ELF-1 (cell line): Measurements from ENCODE around the gene NOSTRIN.
"Not testable (repeated sequence)": the region's sequence is repeated elsewhere in the genome, so short reads cannot be mapped to it uniquely, and the experiment has no call there.

ENCODE experiments used
- DNase-seq: peaks from one replicate; pipeline ENCODE4 v3.0.0-alpha.2; 2016; ENCODE audit warnings: low read depth, low spot score

Gene NOSTRIN

DNA sequence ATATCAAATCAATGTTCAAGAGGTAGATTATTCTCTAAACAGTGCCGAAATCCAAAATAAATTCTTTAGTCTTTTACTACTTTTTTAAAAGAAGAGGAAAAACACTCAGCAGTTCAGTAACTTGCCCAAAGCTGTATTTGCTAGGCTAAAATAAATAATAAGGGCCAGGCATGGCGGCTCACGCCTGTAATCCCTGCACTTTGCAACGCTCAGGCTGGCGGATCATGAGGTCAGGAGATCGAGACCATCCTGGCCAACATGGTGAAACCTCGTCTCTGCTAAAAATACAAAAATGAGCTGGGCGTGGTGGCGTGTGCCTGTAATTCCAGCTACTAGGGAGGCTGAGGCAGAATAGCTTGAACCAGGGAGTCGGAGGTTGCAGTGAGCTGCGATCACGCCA lies 79.7 kb downstream of the NOSTRIN start:
- DNase-seq: not testable (repeated sequence)

GRCh38 chr2:168884975-168885374 lies 82.5 kb downstream of the NOSTRIN start:
- DNase-seq: no peak

GRCh38 chr2:168889635-168890005 lies 87.2 kb downstream of the NOSTRIN start:
- DNase-seq: no peak

- DNase-seq: peak; percentile 95
Observed at GRCh38 chr2:168890006-168890782, 87.8 kb downstream of the NOSTRIN start, which contains the start of gene SPC25. TSS of gene SPC25 (minus strand) at chr2:168890430. CDS start at chr2:168889519, 911 bp downstream.

DNA sequence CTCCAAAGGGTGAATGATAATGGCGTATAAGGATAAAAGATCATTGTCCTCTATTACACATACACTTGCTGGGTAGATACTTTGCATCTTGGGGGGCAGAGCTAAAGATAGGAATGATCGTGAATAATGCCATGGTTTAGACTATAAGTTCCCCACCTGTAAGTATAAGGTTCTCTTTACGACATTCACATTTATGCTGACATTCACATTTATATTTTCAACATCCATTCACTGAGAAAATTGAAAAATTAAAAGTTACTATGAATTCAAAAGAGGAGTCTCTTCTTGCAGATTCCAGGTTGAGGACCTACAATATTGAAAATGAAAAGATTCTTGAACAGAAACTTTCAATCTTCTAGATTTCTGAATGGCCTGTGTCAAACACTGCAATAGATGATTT lies 89.9 kb downstream of the NOSTRIN start:
- no peak for DNase-seq

GRCh38 chr2:168894101-168894500 lies 91.7 kb downstream of the NOSTRIN start:
- no peak for DNase-seq

- no peak for DNase-seq
Observed at GRCh38 chr2:168894720-168895119, 92.3 kb downstream of the NOSTRIN start.

GRCh38 chr2:168895771-168896170 lies 93.3 kb downstream of the NOSTRIN start:
- no peak for DNase-seq

GRCh38 chr2:168896783-168897182 lies 94.3 kb downstream of the NOSTRIN start:
- no peak for DNase-seq

- no peak for DNase-seq
Observed at GRCh38 chr2:168897449-168897848, 95.0 kb downstream of the NOSTRIN start.

GRCh38 chr2:168901003-168901402 lies 98.6 kb downstream of the NOSTRIN start, which contains the start of gene G6PC2:
TSS of gene G6PC2 (plus strand) at chr2:168901291. CDS start at chr2:168901332, 41 bp downstream.
- no peak for DNase-seq

- DNase-seq: no peak
Observed at GRCh38 chr2:168903888-168904287, 101.5 kb downstream of the NOSTRIN start.

DNA sequence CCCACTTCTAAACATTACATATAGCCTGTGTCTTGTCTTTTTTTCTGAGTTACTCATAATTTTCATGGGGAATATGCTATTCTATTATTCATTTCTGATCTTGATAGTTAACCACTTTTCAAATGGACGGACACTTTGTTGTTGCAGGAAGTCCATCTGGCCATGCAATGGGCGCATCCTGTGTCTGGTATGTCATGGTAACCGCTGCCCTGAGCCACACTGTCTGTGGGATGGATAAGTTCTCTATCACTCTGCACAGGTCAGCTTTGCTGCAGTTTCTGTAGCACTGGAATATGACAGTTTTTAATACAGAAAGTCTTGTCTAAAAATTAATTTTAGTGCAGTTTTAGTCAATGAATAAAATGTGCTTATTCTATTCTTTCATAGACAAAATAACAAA lies 101.9 kb downstream of the NOSTRIN start:
- DNase-seq: no peak

- peak; percentile 27 for DNase-seq
Observed at GRCh38 chr2:168907940-168908662, 105.7 kb downstream of the NOSTRIN start.

DNA sequence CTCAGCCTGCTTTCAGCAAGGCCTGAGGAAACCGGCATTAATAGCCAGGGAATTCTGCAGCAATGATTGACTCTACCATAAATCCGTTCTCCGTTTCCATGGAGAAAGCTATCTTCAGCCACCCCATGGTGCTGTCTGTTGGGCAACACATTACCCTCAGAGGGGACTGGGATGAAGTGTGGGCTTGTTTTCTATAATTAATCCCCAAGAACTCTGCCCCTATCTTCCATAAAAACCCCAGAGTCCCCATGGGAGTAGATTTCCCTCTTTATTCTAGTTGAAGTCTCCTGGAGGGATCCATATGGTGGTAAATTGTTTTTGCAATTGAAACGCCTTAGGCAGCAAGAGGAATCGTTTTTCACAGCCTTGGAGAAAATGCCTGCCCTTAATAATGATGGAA lies 107.9 kb downstream of the NOSTRIN start:
- DNase-seq: peak; percentile 12

- no peak for DNase-seq
Observed at GRCh38 chr2:168912466-168912865, 110.0 kb downstream of the NOSTRIN start.

DNA sequence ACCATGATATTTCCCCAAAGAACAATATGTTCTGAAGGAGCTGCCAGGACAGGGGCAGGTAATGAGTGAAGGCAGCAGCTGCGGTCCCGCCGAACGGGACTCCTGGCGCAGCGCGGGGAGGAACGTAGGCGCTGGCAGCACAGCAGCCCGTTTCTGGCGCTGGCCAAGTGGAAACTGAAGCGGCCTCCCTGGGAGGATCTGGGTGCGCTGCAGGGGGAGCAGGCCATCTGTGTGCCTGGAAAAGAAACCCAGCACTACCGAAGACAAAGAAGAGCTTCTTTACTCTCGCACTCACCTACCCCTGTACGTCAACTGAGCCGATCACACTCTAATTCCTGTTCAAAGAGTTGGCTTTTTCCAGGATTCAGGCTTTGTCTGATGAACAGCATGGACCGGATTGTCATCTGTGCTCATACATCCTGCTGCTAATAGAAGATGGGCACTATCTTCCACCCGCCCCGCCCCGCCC lies 110.5 kb downstream of the NOSTRIN start:
- DNase-seq: peak; percentile 70

- DNase-seq: no peak
Observed at GRCh38 chr2:168913495-168913894, 111.1 kb downstream of the NOSTRIN start.
